Right lobe of liver (tissue), 6 donors: ENCODE results near the gene UBE2S. TPM values are rescaled to one million over a fixed set of nuclear protein-coding genes. Genes with fewer than 3 reads are reported as not detected.

Source experiments
- ATAC-seq, 4 donors: fragments of 200-7000 bp; cut with Tn5 transposase; one replicate each; pipeline ENCODE4 v1.9.1; 2020; ENCODE audit warnings: mild to moderate bottlenecking in 4 of 4, moderate library complexity in 4 of 4
- DNase-seq, 3 donors: peaks; one replicate each; pipeline ENCODE4 v3.0.0-alpha.2; 2020
- H3K27ac ChIP-seq, 3 donors: fragments of 200-600 bp; one replicate each; pipeline ENCODE4 v1.8.0; 2022
- H3K27me3 ChIP-seq, 2 donors: fragments of 200-600 bp; one replicate each; pipeline ENCODE4 v1.8.0; 2022
- H3K36me3 ChIP-seq, 4 donors: fragments of 200-600 bp; sonication (generic) in 1 of 4; one replicate each; pipeline versions ENCODE4 v1.5.1 to v1.8.0; 2017 to 2022; ENCODE audit warnings: control low read depth in 1 of 4
- H3K4me1 ChIP-seq, 4 donors: fragments of 200-600 bp; sonication (generic) in 1 of 4; one replicate each; pipeline versions ENCODE4 v1.5.1 to v1.8.0; 2017 to 2022; ENCODE audit warnings: control low read depth in 1 of 4
- H3K4me3 ChIP-seq, 3 donors: fragments of 200-600 bp; one replicate each; pipeline ENCODE4 v1.8.0; 2022
- H3K9me3 ChIP-seq, 4 donors: fragments of 200-600 bp; sonication (generic) in 1 of 4; one replicate each; pipeline versions ENCODE4 v1.5.1 to v1.8.0; 2017 to 2022; ENCODE audit warnings: control low read depth in 1 of 4
- POLR2A ChIP-seq: fragments of 450-650 bp; IDR thresholded peaks from one replicate; pipeline ENCODE4 v1.6.1; 2017; ENCODE audit warnings: antibody characterized with exemption, mild to moderate bottlenecking
- WGBS: methylation state at CpG from one replicate; pipeline ENCODE4 v1.1.6; 2018; ENCODE audit warnings: low coverage, low lambda C conversion rate; ENCODE audit not compliant: insufficient coverage; ENCODE audit errors: missing lambda C conversion rate; 5-methylcytosine and 5-hydroxymethylcytosine counted together
- intact Hi-C, 2 donors: fragments of 100-400 bp; cut with DNase I; formaldehyde crosslinking; loops; one replicate each; pipeline versions ENCODE4 v1.11.2 to v1.14.1; 2022
- total RNA-seq, 6 experiments: library from RNA; depleted of rRNA in 2 of 6; stranded (reverse); fragments of >200 nt in 2 of 6; fragmentation: NEBNext Ultra II Directional in 3 of 6; extraction: Animal tissue kit (Norgen Biotek cat#: 25700) in 3 of 6; gene quantifications; one replicate each; pipeline versions ENCODE4 v1.1.0 to v1.2.4, GENCODE V29; 2016 to 2023
- TF ChIP-seq, protein P1 (sequence below), 4 donors: fragments of 200-600 bp in 3 of 4; fragments of 450-650 bp in 1 of 4; IDR thresholded peaks; one replicate each; pipeline versions ENCODE4 v1.5.1 to v1.8.0; 2016 to 2022; ENCODE audit warnings: antibody characterized with exemption in 4 of 4, mild to moderate bottlenecking in 2 of 4
- donor health status: DM: no; HTN: yes; CAD: no.
- donor health status: DM: no; HTN: no; CAD: no.
- donor health status: DM: no; HTN: no; CAD: no.
- donor health status: DM: no; HTN: yes; CAD: no.
- donor health status: DM: no; HTN: yes; CAD: no.

UBE2S gene
- total RNA-seq, 6 experiments from 2014 or later = 4.3 to 16.4 (median 9.1) TPM

DNA sequence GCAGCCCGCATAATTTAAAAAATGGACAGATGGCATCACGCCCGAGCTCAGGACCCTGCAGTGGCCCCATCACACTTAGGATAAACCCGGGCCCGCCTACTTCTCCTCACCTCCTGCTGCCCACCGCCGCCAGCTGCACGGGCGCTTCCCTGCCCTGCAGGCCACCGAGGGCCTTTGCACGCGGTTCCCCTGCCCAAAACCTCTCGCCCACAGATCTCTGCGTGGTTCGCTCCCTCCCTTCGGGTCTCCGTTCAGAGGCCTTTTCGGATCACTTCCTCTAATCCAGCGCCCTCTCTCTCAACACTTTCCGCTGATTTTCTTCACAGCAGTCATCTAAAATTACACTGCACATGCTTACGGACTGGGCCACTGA is 33.7 kb upstream of the UBE2S start:
- ATAC-seq = no peak
- WGBS = 5% methylated on average over 19 of the region's 21 CpGs
- no peak for DNase-seq
- H3K9me3 ChIP-seq = no peaks in the 10 kb centered on the region
- intact Hi-C loops = no loop called here
- H3K36me3 ChIP-seq = no peaks in the 10 kb centered on the region
- H3K27ac ChIP-seq = no peak overlapping the region
- H3K4me3 ChIP-seq = no peak overlapping the region
- H3K4me1 ChIP-seq = no peaks in the 10 kb centered on the region
- peaks cover 0 to 10% of the 10 kb centered on the region in 2 donors for H3K27me3 ChIP-seq
- TF ChIP-seq, protein P1, sequence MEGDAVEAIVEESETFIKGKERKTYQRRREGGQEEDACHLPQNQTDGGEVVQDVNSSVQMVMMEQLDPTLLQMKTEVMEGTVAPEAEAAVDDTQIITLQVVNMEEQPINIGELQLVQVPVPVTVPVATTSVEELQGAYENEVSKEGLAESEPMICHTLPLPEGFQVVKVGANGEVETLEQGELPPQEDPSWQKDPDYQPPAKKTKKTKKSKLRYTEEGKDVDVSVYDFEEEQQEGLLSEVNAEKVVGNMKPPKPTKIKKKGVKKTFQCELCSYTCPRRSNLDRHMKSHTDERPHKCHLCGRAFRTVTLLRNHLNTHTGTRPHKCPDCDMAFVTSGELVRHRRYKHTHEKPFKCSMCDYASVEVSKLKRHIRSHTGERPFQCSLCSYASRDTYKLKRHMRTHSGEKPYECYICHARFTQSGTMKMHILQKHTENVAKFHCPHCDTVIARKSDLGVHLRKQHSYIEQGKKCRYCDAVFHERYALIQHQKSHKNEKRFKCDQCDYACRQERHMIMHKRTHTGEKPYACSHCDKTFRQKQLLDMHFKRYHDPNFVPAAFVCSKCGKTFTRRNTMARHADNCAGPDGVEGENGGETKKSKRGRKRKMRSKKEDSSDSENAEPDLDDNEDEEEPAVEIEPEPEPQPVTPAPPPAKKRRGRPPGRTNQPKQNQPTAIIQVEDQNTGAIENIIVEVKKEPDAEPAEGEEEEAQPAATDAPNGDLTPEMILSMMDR (IDR thresholded peaks at IDR 0.05) = no peak
- no peak for TF ChIP-seq POLR2A

DNA sequence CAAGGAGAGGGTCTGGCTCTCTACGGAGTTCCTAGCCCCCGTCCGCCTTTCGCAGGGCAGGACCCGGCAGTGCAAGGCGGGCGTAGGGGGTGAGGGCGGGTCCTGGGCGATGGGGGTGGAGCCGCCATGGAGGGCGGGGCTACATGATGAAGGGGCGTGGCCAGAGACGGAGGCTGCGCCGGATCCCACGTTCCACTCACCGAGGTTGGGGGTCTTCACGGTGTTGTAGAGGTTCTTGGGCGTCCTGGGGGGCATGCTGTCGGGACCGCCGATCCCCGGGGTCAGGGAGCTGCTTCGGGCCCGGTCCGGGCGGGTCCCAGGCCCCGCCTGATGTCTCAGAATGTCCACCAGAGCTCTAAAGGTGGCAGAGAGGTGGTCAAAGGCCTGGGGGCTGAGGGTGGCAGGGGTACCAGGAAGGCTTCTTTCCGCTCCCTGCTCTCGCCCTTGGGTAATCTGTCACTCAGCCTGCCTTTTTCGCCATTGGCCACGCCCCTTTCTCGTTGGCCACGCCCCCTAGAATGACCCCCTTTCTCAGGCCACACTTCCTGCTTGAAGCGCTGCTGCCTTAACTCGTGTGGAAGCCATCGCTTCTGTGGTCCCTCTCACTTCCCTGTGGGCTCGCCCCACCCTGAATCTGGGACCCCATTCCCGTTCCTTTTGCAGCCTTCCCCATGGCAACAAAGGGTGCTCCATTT is 33.0 kb upstream of the UBE2S start:
- H3K27me3 ChIP-seq = peaks cover 0 to 10% of the 10 kb centered on the region in 2 donors

DNA sequence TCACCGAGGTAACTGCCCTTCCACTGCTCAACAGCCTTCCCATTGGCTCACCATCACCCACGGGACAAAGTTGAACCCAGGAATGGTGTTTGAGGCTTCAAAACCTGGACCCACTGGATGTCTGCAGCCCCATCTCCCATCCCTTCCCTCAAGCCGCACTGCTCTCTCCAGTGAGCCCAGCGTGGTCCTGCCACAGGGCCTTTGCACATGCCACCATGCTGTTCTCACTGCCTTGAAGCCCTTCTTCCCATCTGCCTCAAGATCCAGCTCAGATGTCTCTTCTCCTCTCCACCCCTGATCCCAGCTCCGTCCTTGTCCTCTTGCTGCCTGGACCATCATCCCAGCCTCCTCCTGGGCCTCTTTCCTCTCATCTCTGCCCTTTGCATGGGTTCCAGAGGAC is 31.5 kb upstream of the UBE2S start:
- Histone ChIP-seq H3K27ac (no peak overlapping the region), H3K4me1 (no peaks in the 10 kb centered on the region), H3K4me3 (no peak overlapping the region), H3K9me3 (no peaks in the 10 kb centered on the region), H3K27me3 (peaks cover 0 to 10% of the 10 kb centered on the region in 2 donors), H3K36me3 (no peaks in the 10 kb centered on the region)
- 91% methylated on average over 3 of the region's 5 CpGs for WGBS
- ATAC-seq = no peak
- no peak for DNase-seq
- TF ChIP-seq, protein P1 (IDR thresholded peaks at IDR 0.05) = no peak
- no peak for TF ChIP-seq POLR2A
- intact Hi-C loops = no loop called here

More for the DNA sequence above, 33.0 kb upstream of the UBE2S start:
- H3K36me3 ChIP-seq = no peaks in the 10 kb centered on the region
- ATAC-seq (no peak), DNase-seq (peak in 1 of 3 donors; percentile 40)
- no peak overlapping the region for H3K27ac ChIP-seq
- no peaks in the 10 kb centered on the region for H3K9me3 ChIP-seq
- TF ChIP-seq, protein P1 (IDR thresholded peaks at IDR 0.05) = no peak
- no peak for TF ChIP-seq POLR2A
- 8% methylated on average over 25 of the region's 39 CpGs for WGBS
- H3K4me1 ChIP-seq = no peaks in the 10 kb centered on the region
- intact Hi-C loops = no loop called here
- no peak overlapping the region for H3K4me3 ChIP-seq

DNA sequence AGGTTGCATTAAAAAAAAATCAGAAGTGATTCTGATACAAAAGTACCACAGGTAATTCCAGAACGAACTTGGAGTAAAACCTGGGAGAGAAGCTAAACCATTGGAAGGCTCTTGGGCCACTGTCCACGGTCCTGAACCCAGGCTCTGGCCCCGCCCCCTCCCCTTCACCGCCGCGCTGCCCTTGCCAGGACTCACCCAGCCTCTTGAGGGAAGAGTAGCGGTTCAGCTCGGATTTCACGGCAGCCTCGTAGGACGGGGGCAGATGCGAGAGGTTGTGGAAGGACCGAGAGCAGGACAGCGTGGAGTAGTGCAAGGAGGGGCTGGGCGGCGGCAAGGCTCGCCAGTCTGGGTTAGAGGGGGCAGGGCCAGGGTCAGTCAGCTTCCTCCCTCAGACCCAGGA is 29.8 kb upstream of the UBE2S start:
- WGBS = 7% methylated on average over 3 of the region's 17 CpGs
- peaks cover 0 to 11% of the 10 kb centered on the region in 2 donors for H3K27me3 ChIP-seq
- intact Hi-C loops = no loop called here

More for the DNA sequence above, 29.8 kb upstream of the UBE2S start:
- ATAC-seq (peak; percentile 63 to 87 (median 77)), DNase-seq (no peak)
- Histone ChIP-seq H3K36me3 (no peaks in the 10 kb centered on the region), H3K4me1 (no peaks in the 10 kb centered on the region), H3K9me3 (no peaks in the 10 kb centered on the region), H3K4me3 (no peak overlapping the region), H3K27ac (no peak overlapping the region)
- TF ChIP-seq, protein P1 (IDR thresholded peaks at IDR 0.05) = no peak
- TF ChIP-seq POLR2A = no peak
